HEK293 (cell line): ENCODE measurements around the gene DUT.

Source experiments
- CTCF ChIA-PET: fragments of 350-600 bp; formaldehyde crosslinking; extraction: SDS; loops from one replicate; lab custom pipeline; 2021; ENCODE audit warnings: antibody characterized with exemption; lab: Yijun Ruan, JAX
- POLR2A ChIA-PET: fragments of 300-600 bp; formaldehyde crosslinking; extraction: SDS; loops from one replicate; lab custom pipeline; 2020; ENCODE audit warnings: antibody characterized with exemption, inconsistent platforms; lab: Yijun Ruan, JAX
- H3K27ac ChIP-seq: fragments of 200-500 bp; sonication (Bioruptor generic); 2 replicates; pipeline ENCODE4 v1.5.1; 2014; ENCODE audit warnings: low read depth, low read length, control low read depth, inconsistent platforms; ENCODE audit errors: extremely low read depth
- H3K36me3 ChIP-seq, 2 experiments: fragments of 200-500 bp in 1 of 2; sonication (Bioruptor generic) in 1 of 2; 1 replicate in 1 of 2; 2 replicates in 1 of 2; pipeline ENCODE4 v1.5.1; 2014 to 2017; ENCODE audit warnings: inconsistent platforms in 2 of 2, low read length in 2 of 2; ENCODE audit not compliant: control insufficient read depth in 2 of 2, insufficient read depth in 1 of 2
- H3K4me1 ChIP-seq: fragments of 200-500 bp; sonication (Bioruptor generic); 2 replicates; pipeline ENCODE4 v1.5.1; 2014; ENCODE audit warnings: mild to moderate bottlenecking, low read length, inconsistent platforms; ENCODE audit not compliant: control insufficient read depth, insufficient read depth
- H3K4me3 ChIP-seq: 2 replicates; pipeline ENCODE4 v1.5.1; 2011; ENCODE audit warnings: low read depth, mild to moderate bottlenecking, control low read depth, low read length, moderate library complexity
- H3K9me3 ChIP-seq: fragments of 200-500 bp; sonication (Bioruptor generic); 2 replicates; pipeline ENCODE4 v1.5.1; 2014; ENCODE audit warnings: low read depth, low read length, inconsistent platforms; ENCODE audit not compliant: control insufficient read depth, insufficient read depth
- GLIS1 ChIP-seq: fragments of 450-650 bp; formaldehyde crosslinking; IDR thresholded peaks from 2 replicates; pipeline ENCODE4 v1.5.1; 2016; ENCODE audit warnings: missing biosample characterization, missing genetic modification characterization
- SP7 ChIP-seq: fragments of 450-650 bp; formaldehyde crosslinking; IDR thresholded peaks from 2 replicates; pipeline ENCODE4 v1.5.1; 2016; ENCODE audit warnings: missing biosample characterization, missing genetic modification characterization
- TRIM28 ChIP-seq: IDR thresholded peaks from 2 replicates; pipeline ENCODE4 v1.6.1; 2011; ENCODE audit warnings: low read length, control low read depth, borderline replicate concordance
- WT1 ChIP-seq: fragments of 450-650 bp; formaldehyde crosslinking; IDR thresholded peaks from 2 replicates; pipeline ENCODE4 v1.5.1; 2016; ENCODE audit warnings: missing biosample characterization, missing genetic modification characterization
- ZEB2 ChIP-seq: fragments of 450-650 bp; formaldehyde crosslinking; IDR thresholded peaks from 2 replicates; pipeline ENCODE4 v1.5.1; 2016; ENCODE audit warnings: missing biosample characterization, missing genetic modification characterization
- ZFP37 ChIP-seq: fragments of 450-650 bp; formaldehyde crosslinking; IDR thresholded peaks from 2 replicates; pipeline ENCODE4 v1.5.1; 2016; ENCODE audit warnings: missing biosample characterization, missing genetic modification characterization
- ZNF202 ChIP-seq: fragments of 450-650 bp; formaldehyde crosslinking; IDR thresholded peaks from 2 replicates; pipeline ENCODE4 v1.5.1; 2016; ENCODE audit warnings: missing biosample characterization, missing genetic modification characterization, borderline replicate concordance
- ZNF223 ChIP-seq: fragments of 450-650 bp; formaldehyde crosslinking; IDR thresholded peaks from 2 replicates; pipeline ENCODE4 v1.5.1; 2016; ENCODE audit warnings: missing biosample characterization, missing genetic modification characterization
- ZNF324 ChIP-seq: fragments of 450-650 bp; formaldehyde crosslinking; IDR thresholded peaks from 2 replicates; pipeline ENCODE4 v1.5.1; 2016; ENCODE audit warnings: missing biosample characterization, missing genetic modification characterization
- ZNF416 ChIP-seq: fragments of 450-650 bp; formaldehyde crosslinking; IDR thresholded peaks from 2 replicates; pipeline ENCODE4 v1.5.1; 2016; ENCODE audit warnings: missing biosample characterization, missing genetic modification characterization
- ZNF473 ChIP-seq: fragments of 450-650 bp; formaldehyde crosslinking; IDR thresholded peaks from 2 replicates; pipeline ENCODE4 v1.5.1; 2017; ENCODE audit warnings: missing biosample characterization, missing genetic modification characterization
- ZNF48 ChIP-seq: fragments of 450-650 bp; formaldehyde crosslinking; IDR thresholded peaks from 2 replicates; pipeline ENCODE4 v1.5.1; 2016; ENCODE audit warnings: missing biosample characterization, missing genetic modification characterization
- ZNF544 ChIP-seq: fragments of 450-650 bp; formaldehyde crosslinking; IDR thresholded peaks from 2 replicates; pipeline ENCODE4 v1.5.0; 2017; ENCODE audit warnings: missing biosample characterization, missing genetic modification characterization
- ZNF585B ChIP-seq: fragments of 450-650 bp; formaldehyde crosslinking; IDR thresholded peaks from 2 replicates; pipeline ENCODE4 v1.5.1; 2016; ENCODE audit warnings: missing biosample characterization, missing genetic modification characterization
- ZNF792 ChIP-seq: fragments of 450-650 bp; formaldehyde crosslinking; IDR thresholded peaks from 2 replicates; pipeline ENCODE4 v1.5.1; 2016; ENCODE audit warnings: missing biosample characterization, missing genetic modification characterization
- ZNF837 ChIP-seq: fragments of 450-650 bp; formaldehyde crosslinking; IDR thresholded peaks from 2 replicates; pipeline ENCODE4 v1.5.1; 2016; ENCODE audit warnings: missing biosample characterization, missing genetic modification characterization
- ZSCAN30 ChIP-seq: fragments of 450-650 bp; IDR thresholded peaks from 2 replicates; pipeline ENCODE4 v1.5.1; 2018; ENCODE audit warnings: missing biosample characterization, mild to moderate bottlenecking, missing genetic modification characterization, moderate library complexity
- TF ChIP-seq, protein P1 (sequence below): fragments of 450-650 bp; IDR thresholded peaks from 2 replicates; pipeline ENCODE4 v1.5.1; 2018; ENCODE audit warnings: missing biosample characterization, missing genetic modification characterization
- TF ChIP-seq, protein P2 (sequence below): fragments of 450-650 bp; formaldehyde crosslinking; conservative IDR thresholded peaks from 2 replicates; pipeline ENCODE4 v1.5.1; 2016; ENCODE audit warnings: low read depth, missing biosample characterization, missing genetic modification characterization
- TF ChIP-seq, protein P3 (sequence below): fragments of 450-650 bp; formaldehyde crosslinking; IDR thresholded peaks from 2 replicates; pipeline ENCODE4 v1.5.1; 2016; ENCODE audit warnings: missing biosample characterization, missing genetic modification characterization, borderline replicate concordance
- TF ChIP-seq, protein P4 (sequence below): fragments of 450-650 bp; formaldehyde crosslinking; IDR thresholded peaks from 2 replicates; pipeline ENCODE4 v1.5.1; 2016; ENCODE audit warnings: missing biosample characterization, missing genetic modification characterization

DUT gene

DNA sequence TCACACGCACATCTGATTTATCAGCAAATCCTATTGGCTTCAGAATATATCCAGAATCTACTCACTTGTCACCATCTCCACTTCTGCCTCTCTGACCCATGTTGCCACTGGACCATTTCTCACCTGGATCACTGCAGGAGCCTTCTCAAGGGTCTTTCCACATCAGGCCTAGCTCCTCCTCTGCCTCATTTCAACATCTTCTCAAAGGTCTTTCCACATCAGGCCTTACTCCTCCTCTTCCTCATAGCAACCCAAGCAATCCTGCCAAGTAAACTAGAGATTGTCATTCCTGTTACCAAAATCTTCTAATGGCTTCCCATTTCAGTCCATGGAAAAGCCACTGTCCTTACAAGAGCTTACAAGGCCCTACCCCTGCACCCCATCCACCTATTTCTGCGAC, 18.0 kb upstream of the DUT start:
- Histone ChIP-seq H3K27ac (no peak overlapping the region), H3K9me3 (no peaks in the 10 kb centered on the region), H3K36me3 (no peaks in the 10 kb centered on the region), H3K4me1 (no peaks in the 10 kb centered on the region), H3K4me3 (no peak overlapping the region)
- ChIA-PET CTCF (interaction anchor here (1.0 kb wide), 1 partner anchor 21 kb away, joined by 3 read pairs; no protein-coding TSS in a partner anchor), POLR2A (no interaction called here)
- TF ChIP-seq SP7 (tag by site-specific recombination) (no peak), ZSCAN30 (tag by site-specific recombination) (no peak), ZFP37 (tag by site-specific recombination) (no peak), ZNF544 (tag by site-specific recombination) (no peak), ZNF416 (no peak), ZNF837 (no peak), TRIM28 (no peak), WT1 (tag by site-specific recombination) (no peak), ZNF324 (tag by site-specific recombination) (no peak), ZNF585B (no peak), ZNF202 (tag by site-specific recombination) (no peak)
- TF ChIP-seq, protein P1, sequence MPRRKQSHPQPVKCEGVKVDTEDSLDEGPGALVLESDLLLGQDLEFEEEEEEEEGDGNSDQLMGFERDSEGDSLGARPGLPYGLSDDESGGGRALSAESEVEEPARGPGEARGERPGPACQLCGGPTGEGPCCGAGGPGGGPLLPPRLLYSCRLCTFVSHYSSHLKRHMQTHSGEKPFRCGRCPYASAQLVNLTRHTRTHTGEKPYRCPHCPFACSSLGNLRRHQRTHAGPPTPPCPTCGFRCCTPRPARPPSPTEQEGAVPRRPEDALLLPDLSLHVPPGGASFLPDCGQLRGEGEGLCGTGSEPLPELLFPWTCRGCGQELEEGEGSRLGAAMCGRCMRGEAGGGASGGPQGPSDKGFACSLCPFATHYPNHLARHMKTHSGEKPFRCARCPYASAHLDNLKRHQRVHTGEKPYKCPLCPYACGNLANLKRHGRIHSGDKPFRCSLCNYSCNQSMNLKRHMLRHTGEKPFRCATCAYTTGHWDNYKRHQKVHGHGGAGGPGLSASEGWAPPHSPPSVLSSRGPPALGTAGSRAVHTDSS (tag by site-specific recombination): no peak

DNA sequence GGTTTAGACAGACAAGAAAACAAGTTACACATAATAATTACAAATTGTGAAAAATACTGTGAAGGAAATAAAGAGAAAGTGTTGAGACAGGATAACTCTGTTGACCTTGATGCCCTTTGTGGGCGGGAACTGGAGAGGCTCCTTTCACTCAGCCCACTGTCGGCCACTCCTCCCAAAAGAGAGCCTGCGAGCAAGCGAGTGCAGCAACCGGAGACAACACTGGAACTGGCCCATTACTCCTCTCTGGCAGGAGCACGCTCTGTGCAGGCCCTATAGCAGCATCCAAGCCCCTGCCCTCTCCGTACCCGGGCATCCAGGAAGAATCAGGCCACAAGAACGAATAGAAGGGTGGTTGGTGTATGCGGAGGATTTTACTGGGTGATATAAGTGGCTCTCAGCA, 16.2 kb upstream of the DUT start:
- CTCF ChIA-PET: no interaction called here
- H3K4me1 ChIP-seq: no peaks in the 10 kb centered on the region
- no peaks in the 10 kb centered on the region for H3K36me3 ChIP-seq
- H3K4me3 ChIP-seq: no peak overlapping the region
- no peak overlapping the region for H3K27ac ChIP-seq
- POLR2A ChIA-PET: no interaction called here
- H3K9me3 ChIP-seq: no peaks in the 10 kb centered on the region
- TF ChIP-seq ZEB2: no peak
- TF ChIP-seq, protein P2, sequence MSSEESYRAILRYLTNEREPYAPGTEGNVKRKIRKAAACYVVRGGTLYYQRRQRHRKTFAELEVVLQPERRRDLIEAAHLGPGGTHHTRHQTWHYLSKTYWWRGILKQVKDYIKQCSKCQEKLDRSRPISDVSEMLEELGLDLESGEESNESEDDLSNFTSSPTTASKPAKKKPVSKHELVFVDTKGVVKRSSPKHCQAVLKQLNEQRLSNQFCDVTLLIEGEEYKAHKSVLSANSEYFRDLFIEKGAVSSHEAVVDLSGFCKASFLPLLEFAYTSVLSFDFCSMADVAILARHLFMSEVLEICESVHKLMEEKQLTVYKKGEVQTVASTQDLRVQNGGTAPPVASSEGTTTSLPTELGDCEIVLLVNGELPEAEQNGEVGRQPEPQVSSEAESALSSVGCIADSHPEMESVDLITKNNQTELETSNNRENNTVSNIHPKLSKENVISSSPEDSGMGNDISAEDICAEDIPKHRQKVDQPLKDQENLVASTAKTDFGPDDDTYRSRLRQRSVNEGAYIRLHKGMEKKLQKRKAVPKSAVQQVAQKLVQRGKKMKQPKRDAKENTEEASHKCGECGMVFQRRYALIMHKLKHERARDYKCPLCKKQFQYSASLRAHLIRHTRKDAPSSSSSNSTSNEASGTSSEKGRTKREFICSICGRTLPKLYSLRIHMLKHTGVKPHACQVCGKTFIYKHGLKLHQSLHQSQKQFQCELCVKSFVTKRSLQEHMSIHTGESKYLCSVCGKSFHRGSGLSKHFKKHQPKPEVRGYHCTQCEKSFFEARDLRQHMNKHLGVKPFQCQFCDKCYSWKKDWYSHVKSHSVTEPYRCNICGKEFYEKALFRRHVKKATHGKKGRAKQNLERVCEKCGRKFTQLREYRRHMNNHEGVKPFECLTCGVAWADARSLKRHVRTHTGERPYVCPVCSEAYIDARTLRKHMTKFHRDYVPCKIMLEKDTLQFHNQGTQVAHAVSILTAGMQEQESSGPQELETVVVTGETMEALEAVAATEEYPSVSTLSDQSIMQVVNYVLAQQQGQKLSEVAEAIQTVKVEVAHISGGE (tag by site-specific recombination): no peak
- TF ChIP-seq GLIS1 (tag by site-specific recombination): no peak
- no peak for TF ChIP-seq SP7 (tag by site-specific recombination)
- TF ChIP-seq, protein P3, sequence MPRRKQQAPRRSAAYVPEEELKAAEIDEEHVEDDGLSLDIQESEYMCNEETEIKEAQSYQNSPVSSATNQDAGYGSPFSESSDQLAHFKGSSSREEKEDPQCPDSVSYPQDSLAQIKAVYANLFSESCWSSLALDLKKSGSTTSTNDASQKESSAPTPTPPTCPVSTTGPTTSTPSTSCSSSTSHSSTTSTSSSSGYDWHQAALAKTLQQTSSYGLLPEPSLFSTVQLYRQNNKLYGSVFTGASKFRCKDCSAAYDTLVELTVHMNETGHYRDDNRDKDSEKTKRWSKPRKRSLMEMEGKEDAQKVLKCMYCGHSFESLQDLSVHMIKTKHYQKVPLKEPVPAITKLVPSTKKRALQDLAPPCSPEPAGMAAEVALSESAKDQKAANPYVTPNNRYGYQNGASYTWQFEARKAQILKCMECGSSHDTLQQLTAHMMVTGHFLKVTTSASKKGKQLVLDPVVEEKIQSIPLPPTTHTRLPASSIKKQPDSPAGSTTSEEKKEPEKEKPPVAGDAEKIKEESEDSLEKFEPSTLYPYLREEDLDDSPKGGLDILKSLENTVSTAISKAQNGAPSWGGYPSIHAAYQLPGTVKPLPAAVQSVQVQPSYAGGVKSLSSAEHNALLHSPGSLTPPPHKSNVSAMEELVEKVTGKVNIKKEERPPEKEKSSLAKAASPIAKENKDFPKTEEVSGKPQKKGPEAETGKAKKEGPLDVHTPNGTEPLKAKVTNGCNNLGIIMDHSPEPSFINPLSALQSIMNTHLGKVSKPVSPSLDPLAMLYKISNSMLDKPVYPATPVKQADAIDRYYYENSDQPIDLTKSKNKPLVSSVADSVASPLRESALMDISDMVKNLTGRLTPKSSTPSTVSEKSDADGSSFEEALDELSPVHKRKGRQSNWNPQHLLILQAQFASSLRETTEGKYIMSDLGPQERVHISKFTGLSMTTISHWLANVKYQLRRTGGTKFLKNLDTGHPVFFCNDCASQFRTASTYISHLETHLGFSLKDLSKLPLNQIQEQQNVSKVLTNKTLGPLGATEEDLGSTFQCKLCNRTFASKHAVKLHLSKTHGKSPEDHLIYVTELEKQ (tag by site-specific recombination): no peak
- TF ChIP-seq ZNF792: no peak
- TF ChIP-seq ZNF473 (tag by site-specific recombination): no peak
- no peak for TF ChIP-seq ZNF48 (tag by site-specific recombination)
- no peak for TF ChIP-seq ZNF223 (tag by site-specific recombination)
- TF ChIP-seq, protein P4, sequence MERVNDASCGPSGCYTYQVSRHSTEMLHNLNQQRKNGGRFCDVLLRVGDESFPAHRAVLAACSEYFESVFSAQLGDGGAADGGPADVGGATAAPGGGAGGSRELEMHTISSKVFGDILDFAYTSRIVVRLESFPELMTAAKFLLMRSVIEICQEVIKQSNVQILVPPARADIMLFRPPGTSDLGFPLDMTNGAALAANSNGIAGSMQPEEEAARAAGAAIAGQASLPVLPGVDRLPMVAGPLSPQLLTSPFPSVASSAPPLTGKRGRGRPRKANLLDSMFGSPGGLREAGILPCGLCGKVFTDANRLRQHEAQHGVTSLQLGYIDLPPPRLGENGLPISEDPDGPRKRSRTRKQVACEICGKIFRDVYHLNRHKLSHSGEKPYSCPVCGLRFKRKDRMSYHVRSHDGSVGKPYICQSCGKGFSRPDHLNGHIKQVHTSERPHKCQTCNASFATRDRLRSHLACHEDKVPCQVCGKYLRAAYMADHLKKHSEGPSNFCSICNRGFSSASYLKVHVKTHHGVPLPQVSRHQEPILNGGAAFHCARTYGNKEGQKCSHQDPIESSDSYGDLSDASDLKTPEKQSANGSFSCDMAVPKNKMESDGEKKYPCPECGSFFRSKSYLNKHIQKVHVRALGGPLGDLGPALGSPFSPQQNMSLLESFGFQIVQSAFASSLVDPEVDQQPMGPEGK (tag by site-specific recombination): no peak
